ENCODE data around the gene RYR3. TPM values are rescaled to one million over a fixed set of nuclear protein-coding genes. Genes with fewer than 3 reads are reported as not detected.

RYR3 gene
- total RNA-seq, 2 experiments from 2014 or later: 0.06 to 0.32 TPM

GRCh38 chr15:33655488-33655887, 344.7 kb downstream of the RYR3 start:
- no peaks in the 10 kb centered on the region for H3K9me2 ChIP-seq (ENCODE audit: insufficient read depth, low read length)
- no peaks in the 10 kb centered on the region for H3K79me2 ChIP-seq (ENCODE audit: insufficient read depth, low read depth, low read length)
- TF ChIP-seq EZH2phosphoT487 (IDR thresholded peaks at IDR 0.05; ENCODE audit: borderline replicate concordance, low read depth, low read length) (no peak), CTCF (conservative IDR thresholded peaks at IDR 0.05; ENCODE audit: low read length) (no peak)
- no peaks in the 10 kb centered on the region for H3K4me1 ChIP-seq (ENCODE audit: insufficient read depth, low read length, poor library complexity, severe bottlenecking)
- intact Hi-C loops (cut with micrococcal nuclease; ENCODE audit: unreplicated experiment): no loop called here
- H4K20me1 ChIP-seq (ENCODE audit: insufficient read depth, low read length): no peaks in the 10 kb centered on the region
- DNase-seq (ENCODE audit: low spot score): no peak
- H3K4me2 ChIP-seq (ENCODE audit: low read length): no peak overlapping the region
- ChIA-PET CTCF (ENCODE audit: unreplicated experiment) (no interaction called here), POLR2A (interaction anchor here (0.6 to 1.6 kb wide), 4 partner anchors 14 to 19 kb away, joined by 3 to 4 read pairs (median 4); no protein-coding TSS in a partner anchor)
- no peak overlapping the region for H2AFZ ChIP-seq (ENCODE audit: low read length)
- H3K9me3 ChIP-seq (ENCODE audit: low read length): no peaks in the 10 kb centered on the region
- no peak overlapping the region for H3K4me3 ChIP-seq (ENCODE audit: low read depth, low read length, poor library complexity, severe bottlenecking)
- H3K36me3 ChIP-seq (ENCODE audit: insufficient read depth, low read length): no peaks in the 10 kb centered on the region
- no TSS peak for BruUV-seq (replicated peaks)
- no peak overlapping the region for H3K27ac ChIP-seq (ENCODE audit: low read depth, low read length, poor library complexity, severe bottlenecking)

- Histone ChIP-seq H3K9me3 (ENCODE audit: low read length) (no peaks in the 10 kb centered on the region), H3K27ac (ENCODE audit: low read depth, low read length, poor library complexity, severe bottlenecking) (no peak overlapping the region), H3K4me2 (ENCODE audit: low read length) (no peak overlapping the region), H2AFZ (ENCODE audit: low read length) (no peak overlapping the region), H3K9me2 (ENCODE audit: insufficient read depth, low read length) (no peaks in the 10 kb centered on the region), H3K4me1 (ENCODE audit: insufficient read depth, low read length, poor library complexity, severe bottlenecking) (no peaks in the 10 kb centered on the region), H3K79me2 (ENCODE audit: insufficient read depth, low read depth, low read length) (no peaks in the 10 kb centered on the region), H3K4me3 (ENCODE audit: low read depth, low read length, poor library complexity, severe bottlenecking) (no peak overlapping the region), H3K36me3 (ENCODE audit: insufficient read depth, low read length) (no peaks in the 10 kb centered on the region), H4K20me1 (ENCODE audit: insufficient read depth, low read length) (no peaks in the 10 kb centered on the region)
- POLR2A ChIA-PET: interaction anchor here (0.6 to 1.6 kb wide), 4 partner anchors 11 to 615 kb away, joined by 3 to 4 read pairs (median 4); no protein-coding TSS in a partner anchor
- intact Hi-C loops (cut with micrococcal nuclease; ENCODE audit: unreplicated experiment): no loop called here
- no TSS peak for BruUV-seq (replicated peaks)
- DNase-seq (ENCODE audit: low spot score): no peak
- CTCF ChIA-PET (ENCODE audit: unreplicated experiment): no interaction called here
- TF ChIP-seq CTCF (conservative IDR thresholded peaks at IDR 0.05; ENCODE audit: low read length): no peak
- TF ChIP-seq EZH2phosphoT487 (IDR thresholded peaks at IDR 0.05; ENCODE audit: borderline replicate concordance, low read depth, low read length): no peak
Measured at GRCh38 chr15:33656168-33656567, 345.4 kb downstream of the RYR3 start.

- TF ChIP-seq CTCF (conservative IDR thresholded peaks at IDR 0.05; ENCODE audit: low read length): no peak
- no peak for TF ChIP-seq EZH2phosphoT487 (IDR thresholded peaks at IDR 0.05; ENCODE audit: borderline replicate concordance, low read depth, low read length)
- Histone ChIP-seq H3K9me2 (ENCODE audit: insufficient read depth, low read length) (no peaks in the 10 kb centered on the region), H3K36me3 (ENCODE audit: insufficient read depth, low read length) (no peaks in the 10 kb centered on the region), H3K27ac (ENCODE audit: low read depth, low read length, poor library complexity, severe bottlenecking) (no peak overlapping the region), H3K4me3 (ENCODE audit: low read depth, low read length, poor library complexity, severe bottlenecking) (no peak overlapping the region), H4K20me1 (ENCODE audit: insufficient read depth, low read length) (no peaks in the 10 kb centered on the region), H2AFZ (ENCODE audit: low read length) (no peak overlapping the region), H3K4me2 (ENCODE audit: low read length) (no peak overlapping the region), H3K79me2 (ENCODE audit: insufficient read depth, low read depth, low read length) (no peaks in the 10 kb centered on the region), H3K4me1 (ENCODE audit: insufficient read depth, low read length, poor library complexity, severe bottlenecking) (no peaks in the 10 kb centered on the region), H3K9me3 (ENCODE audit: low read length) (no peaks in the 10 kb centered on the region)
- POLR2A ChIA-PET: no interaction called here
- no peak for DNase-seq (ENCODE audit: low spot score)
- CTCF ChIA-PET (ENCODE audit: unreplicated experiment): no interaction called here
- intact Hi-C loops (cut with micrococcal nuclease; ENCODE audit: unreplicated experiment): no loop called here
- BruUV-seq (replicated peaks): no TSS peak
Measured at GRCh38 chr15:33660151-33660550, 349.4 kb downstream of the RYR3 start.

Data from OCI-LY7 (cell line).